NT2/D1 (cell line): Measurements from ENCODE around the gene PRKG1.

Source experiments
- SUZ12 ChIP-seq: IDR thresholded peaks from 2 replicates; pipeline ENCODE4 v1.6.1; 2011; ENCODE audit not compliant: insufficient read length, insufficient read depth; ENCODE audit errors: extremely low read depth
- YY1 ChIP-seq: IDR thresholded peaks from 2 replicates; pipeline ENCODE4 v1.6.1; 2011; ENCODE audit not compliant: insufficient read length, insufficient read depth
- ZNF274 ChIP-seq: IDR thresholded peaks from 2 replicates; pipeline ENCODE4 v1.6.1; 2011; ENCODE audit warnings: mild to moderate bottlenecking, low read depth, low read length

- no peak for TF ChIP-seq ZNF274
- no peak for TF ChIP-seq YY1
- TF ChIP-seq SUZ12: no peak
These were observed 153.8 kb downstream of the PRKG1 start for GRCh38 chr10:51227897-51228713.
